ENCODE measurements around the gene RHOT1.
"Not testable (repeated sequence)": the region's sequence is repeated elsewhere in the genome, so short reads cannot be mapped to it uniquely, and the experiment has no call there.

The RHOT1 gene

DNA sequence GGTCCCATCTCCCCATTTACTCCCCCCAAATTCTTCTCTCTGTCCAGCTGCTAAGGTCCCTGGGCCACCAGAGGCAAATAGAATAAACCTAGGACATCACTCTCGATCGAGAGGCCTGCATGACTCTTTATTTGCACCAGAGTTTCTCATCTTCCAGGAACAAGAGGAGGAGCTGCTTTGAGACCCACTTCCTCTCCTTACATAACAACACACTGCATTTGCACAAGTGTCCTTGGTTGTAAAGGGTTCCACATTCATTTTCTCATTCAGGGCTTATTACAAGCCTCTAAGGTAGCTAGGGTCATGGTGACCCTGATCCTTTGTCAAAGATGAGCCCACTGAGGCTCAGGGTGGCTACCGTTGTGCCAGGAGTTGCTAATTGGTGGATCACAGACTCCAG lies 38.1 kb upstream of the RHOT1 start:
- TF ChIP-seq, protein P1, sequence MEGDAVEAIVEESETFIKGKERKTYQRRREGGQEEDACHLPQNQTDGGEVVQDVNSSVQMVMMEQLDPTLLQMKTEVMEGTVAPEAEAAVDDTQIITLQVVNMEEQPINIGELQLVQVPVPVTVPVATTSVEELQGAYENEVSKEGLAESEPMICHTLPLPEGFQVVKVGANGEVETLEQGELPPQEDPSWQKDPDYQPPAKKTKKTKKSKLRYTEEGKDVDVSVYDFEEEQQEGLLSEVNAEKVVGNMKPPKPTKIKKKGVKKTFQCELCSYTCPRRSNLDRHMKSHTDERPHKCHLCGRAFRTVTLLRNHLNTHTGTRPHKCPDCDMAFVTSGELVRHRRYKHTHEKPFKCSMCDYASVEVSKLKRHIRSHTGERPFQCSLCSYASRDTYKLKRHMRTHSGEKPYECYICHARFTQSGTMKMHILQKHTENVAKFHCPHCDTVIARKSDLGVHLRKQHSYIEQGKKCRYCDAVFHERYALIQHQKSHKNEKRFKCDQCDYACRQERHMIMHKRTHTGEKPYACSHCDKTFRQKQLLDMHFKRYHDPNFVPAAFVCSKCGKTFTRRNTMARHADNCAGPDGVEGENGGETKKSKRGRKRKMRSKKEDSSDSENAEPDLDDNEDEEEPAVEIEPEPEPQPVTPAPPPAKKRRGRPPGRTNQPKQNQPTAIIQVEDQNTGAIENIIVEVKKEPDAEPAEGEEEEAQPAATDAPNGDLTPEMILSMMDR (conservative IDR thresholded peaks at IDR 0.05; ENCODE audit: low read length): no peak
- no peak overlapping the region for H3K4me3 ChIP-seq (ENCODE audit: low read length)
- DNase-seq (ENCODE audit: low read depth): no peak

DNA sequence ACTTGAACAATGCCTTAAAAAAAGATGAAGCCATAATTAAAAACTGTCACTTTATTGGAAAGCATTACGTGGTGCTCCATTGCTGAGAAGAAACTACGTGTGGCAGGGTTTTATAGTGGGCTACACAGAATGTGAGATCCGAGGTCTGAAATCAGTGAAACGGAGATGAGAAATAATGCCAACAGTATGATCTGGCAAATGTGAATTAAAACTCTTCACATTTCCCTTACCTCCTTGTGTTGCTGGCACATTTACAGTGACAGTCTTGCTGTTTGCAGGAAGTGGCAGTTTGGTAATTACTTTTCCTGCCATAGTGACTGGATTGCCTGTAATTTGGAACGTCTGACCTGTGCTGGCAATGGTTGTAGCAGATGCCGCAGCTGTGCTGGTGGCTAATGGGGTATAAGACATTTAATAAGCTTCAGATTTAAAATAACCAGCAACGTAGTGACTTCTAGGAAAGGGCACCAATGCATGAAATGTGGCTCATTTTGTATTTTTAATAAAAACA lies 35.8 kb upstream of the RHOT1 start:
- H3K4me3 ChIP-seq (ENCODE audit: low read length); DNase-seq (ENCODE audit: low read depth): not testable (repeated sequence)

DNA sequence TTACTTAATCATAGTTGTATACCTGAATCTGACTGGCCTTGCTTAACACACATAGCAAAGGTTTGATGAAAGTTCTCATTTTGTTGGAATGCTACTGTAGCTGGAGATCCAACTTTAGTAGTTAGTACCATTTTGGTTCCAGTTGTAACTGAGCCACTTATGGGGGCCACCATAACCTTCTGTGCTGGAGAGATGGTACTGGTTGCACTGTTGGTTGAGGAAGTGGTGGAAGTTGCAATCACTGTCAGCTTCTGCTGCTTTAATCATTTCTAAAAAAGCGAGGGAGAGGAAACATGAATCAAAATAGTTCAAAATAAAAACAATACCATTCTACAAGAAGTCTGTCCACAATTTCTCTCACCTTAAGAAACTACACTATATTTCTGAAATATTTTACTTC lies 35.1 kb upstream of the RHOT1 start:
- not testable (repeated sequence) for H3K4me3 ChIP-seq (ENCODE audit: low read length); DNase-seq (ENCODE audit: low read depth)

DNA sequence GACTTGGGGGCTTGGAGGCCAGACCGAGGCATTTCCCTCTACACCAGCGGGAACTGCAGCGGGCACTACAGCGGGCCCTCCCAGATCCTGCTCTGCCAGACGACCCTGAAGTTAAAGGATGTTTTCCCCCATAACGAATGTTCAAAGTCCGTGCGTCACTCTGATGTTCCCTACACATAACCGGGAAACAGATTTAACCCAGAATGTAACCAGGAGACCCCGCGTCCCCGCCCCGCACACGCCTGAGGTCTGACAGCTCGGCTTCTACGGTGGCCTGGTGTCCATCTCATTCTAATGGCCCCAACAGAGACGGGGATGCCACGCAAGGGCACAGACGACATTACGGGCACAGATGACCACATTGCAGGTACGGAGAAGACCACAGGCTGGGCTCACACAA lies 31.7 kb upstream of the RHOT1 start:
- DNase-seq (ENCODE audit: low read depth): no peak
- H3K4me3 ChIP-seq (ENCODE audit: low read length): no peak overlapping the region
- TF ChIP-seq, protein P1 (conservative IDR thresholded peaks at IDR 0.05; ENCODE audit: low read length): no peak

GRCh38 chr17:32111141-32111771 lies 31.0 kb upstream of the RHOT1 start:
- no peak for DNase-seq (ENCODE audit: low read depth)
- H3K4me3 ChIP-seq (ENCODE audit: low read length): no peak overlapping the region
- TF ChIP-seq, protein P1 (conservative IDR thresholded peaks at IDR 0.05; ENCODE audit: low read length): peak; percentile 25

GRCh38 chr17:32112416-32112815 lies 29.9 kb upstream of the RHOT1 start:
- no peak overlapping the region for H3K4me3 ChIP-seq (ENCODE audit: low read length)
- TF ChIP-seq, protein P1 (conservative IDR thresholded peaks at IDR 0.05; ENCODE audit: low read length): no peak
- DNase-seq (ENCODE audit: low read depth): no peak

GRCh38 chr17:32114536-32114935 lies 27.8 kb upstream of the RHOT1 start:
- no peak for DNase-seq (ENCODE audit: low read depth)
- TF ChIP-seq, protein P1 (conservative IDR thresholded peaks at IDR 0.05; ENCODE audit: low read length): no peak
- no peak overlapping the region for H3K4me3 ChIP-seq (ENCODE audit: low read length)

- DNase-seq (ENCODE audit: low read depth); H3K4me3 ChIP-seq (ENCODE audit: low read length): not testable (repeated sequence)
These were observed 26.8 kb upstream of the RHOT1 start for GRCh38 chr17:32115546-32115945.

GRCh38 chr17:32116937-32117336 lies 25.4 kb upstream of the RHOT1 start:
- no peak overlapping the region for H3K4me3 ChIP-seq (ENCODE audit: low read length)
- DNase-seq (ENCODE audit: low read depth): no peak
- TF ChIP-seq, protein P1 (conservative IDR thresholded peaks at IDR 0.05; ENCODE audit: low read length): no peak
